Tibial nerve (tissue), 4 donors: Measurements from ENCODE around the gene RMI2.

ENCODE experiments used
- EP300 ChIP-seq, 2 donors: sonication (generic); formaldehyde crosslinking; IDR thresholded peaks; one replicate each; pipeline ENCODE4 v1.6.1; 2017; ENCODE audit warnings: antibody characterized with exemption in 2 of 2, mild to moderate bottlenecking in 1 of 2
- POLR2A ChIP-seq, 2 donors: fragments of 450-650 bp; IDR thresholded peaks; one replicate each; pipeline ENCODE4 v1.6.1; 2017; ENCODE audit warnings: antibody characterized with exemption in 2 of 2, mild to moderate bottlenecking in 2 of 2, moderate library complexity in 2 of 2
- TF ChIP-seq, protein P1 (sequence below), 5 experiments: fragments of 200-600 bp in 3 of 5; fragments of 450-650 bp in 2 of 5; sonication (generic) in 3 of 5; IDR thresholded peaks; one replicate each; pipeline ENCODE4 v1.5.1; 2016 to 2019; ENCODE audit warnings: antibody characterized with exemption in 5 of 5, mild to moderate bottlenecking in 3 of 5, moderate library complexity in 2 of 5

DNA sequence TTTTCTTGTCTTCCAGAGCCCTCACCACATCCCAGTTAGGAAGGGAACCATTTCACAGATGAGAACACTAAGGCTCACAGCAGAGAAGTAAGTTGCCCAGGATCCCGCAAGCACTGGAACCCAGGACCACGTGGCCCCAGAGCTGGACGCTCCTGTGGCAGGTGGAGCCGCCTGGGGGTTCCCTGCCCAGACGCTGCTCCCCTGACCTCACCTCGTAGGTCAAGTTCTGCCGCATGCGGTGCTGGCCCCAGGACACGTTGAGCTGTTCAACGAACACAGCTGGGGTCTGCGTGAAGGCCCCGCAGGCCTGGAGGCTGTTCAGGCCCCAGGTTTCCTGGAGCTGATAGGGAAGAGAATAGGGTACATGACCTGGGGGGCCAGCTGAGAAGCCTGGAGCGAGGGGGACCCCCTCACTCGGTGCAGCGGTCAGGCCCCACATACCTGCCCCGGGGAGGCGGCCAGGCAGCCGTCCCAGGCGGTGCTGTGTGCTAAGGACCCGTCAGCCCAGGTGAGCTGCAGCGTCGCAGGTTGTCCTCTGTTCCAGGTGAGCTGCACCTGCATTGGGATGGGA lies 54.1 kb downstream of the RMI2 start:
- TF ChIP-seq, protein P1, sequence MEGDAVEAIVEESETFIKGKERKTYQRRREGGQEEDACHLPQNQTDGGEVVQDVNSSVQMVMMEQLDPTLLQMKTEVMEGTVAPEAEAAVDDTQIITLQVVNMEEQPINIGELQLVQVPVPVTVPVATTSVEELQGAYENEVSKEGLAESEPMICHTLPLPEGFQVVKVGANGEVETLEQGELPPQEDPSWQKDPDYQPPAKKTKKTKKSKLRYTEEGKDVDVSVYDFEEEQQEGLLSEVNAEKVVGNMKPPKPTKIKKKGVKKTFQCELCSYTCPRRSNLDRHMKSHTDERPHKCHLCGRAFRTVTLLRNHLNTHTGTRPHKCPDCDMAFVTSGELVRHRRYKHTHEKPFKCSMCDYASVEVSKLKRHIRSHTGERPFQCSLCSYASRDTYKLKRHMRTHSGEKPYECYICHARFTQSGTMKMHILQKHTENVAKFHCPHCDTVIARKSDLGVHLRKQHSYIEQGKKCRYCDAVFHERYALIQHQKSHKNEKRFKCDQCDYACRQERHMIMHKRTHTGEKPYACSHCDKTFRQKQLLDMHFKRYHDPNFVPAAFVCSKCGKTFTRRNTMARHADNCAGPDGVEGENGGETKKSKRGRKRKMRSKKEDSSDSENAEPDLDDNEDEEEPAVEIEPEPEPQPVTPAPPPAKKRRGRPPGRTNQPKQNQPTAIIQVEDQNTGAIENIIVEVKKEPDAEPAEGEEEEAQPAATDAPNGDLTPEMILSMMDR (IDR thresholded peaks at IDR 0.05), result no peak
- TF ChIP-seq POLR2A (IDR thresholded peaks at IDR 0.05), result no peak
- no peak for TF ChIP-seq EP300 (IDR thresholded peaks at IDR 0.05)
